ENCODE data around the gene CLDN20.

CLDN20 gene

DNA sequence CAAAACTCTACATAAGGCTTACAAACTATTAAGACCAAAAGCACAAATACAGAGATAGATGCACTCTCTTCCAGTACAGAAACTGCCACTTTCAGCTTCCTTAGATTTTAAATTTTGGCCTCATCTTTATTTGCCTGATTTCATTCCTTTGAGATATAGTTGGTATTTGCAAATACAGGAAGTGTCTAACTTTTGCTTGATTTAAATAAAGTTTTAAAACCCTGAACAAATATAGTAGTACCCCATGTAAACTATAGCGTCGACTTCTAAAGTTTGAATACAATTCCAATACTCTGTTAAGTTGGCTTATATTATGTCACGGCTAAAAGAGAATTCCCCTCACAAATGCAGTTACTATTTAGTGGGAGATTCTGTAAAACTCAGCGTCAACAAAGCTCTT is 1.2 kb upstream of the CLDN20 start:
- H3K36me3 ChIP-seq (replicated peaks in 1 of 2; ENCODE audit: control insufficient read depth in 2 of 2, insufficient read depth in 2 of 2, low read length in 2 of 2), result peaks cover 8 to 53% of the 10 kb centered on the region in 2 donors
- H3K4me3 ChIP-seq (ENCODE audit: low read length in 2 of 2), result no peak overlapping the region
- H3K14ac ChIP-seq (ENCODE audit: low read length), result no peak overlapping the region
- no peak overlapping the region for H3K27ac ChIP-seq (replicated peaks; ENCODE audit: low read length)
- WGBS, 2 donors (ENCODE audit: extremely low coverage in 2 of 2, insufficient read length in 2 of 2, insufficient replicate concordance in 1 of 2), result no CpG with 5 or more reads among the region's 4 CpGs
- H2BK12ac ChIP-seq (ENCODE audit: low read length), result no peak overlapping the region
- H3K9me3 ChIP-seq (replicated peaks in 1 of 2; ENCODE audit: control insufficient read depth in 2 of 2, insufficient read depth in 1 of 2, low read depth in 1 of 2, low read length in 2 of 2), result no peaks in the 10 kb centered on the region
- no peaks in the 10 kb centered on the region for H3K79me1 ChIP-seq (ENCODE audit: low read depth, low read length)
- no peaks in the 10 kb centered on the region for H3K27me3 ChIP-seq (ENCODE audit: control insufficient read depth in 3 of 3, insufficient read depth in 3 of 3, low read depth in 1 of 3, low read length in 3 of 3)
- peaks cover 16 to 18% of the 10 kb centered on the region in 2 donors for H3K4me1 ChIP-seq (ENCODE audit: control insufficient read depth in 2 of 2, insufficient read depth in 1 of 2, low read depth in 1 of 2, low read length in 2 of 2)
- no peak overlapping the region for H2BK5ac ChIP-seq (ENCODE audit: low read length)
- no peak for DNase-seq (ENCODE audit: low spot score)
- H3K4me2 ChIP-seq (ENCODE audit: insufficient read depth, low read length, poor library complexity, severe bottlenecking), result no peak overlapping the region
- H3K18ac ChIP-seq (ENCODE audit: low read length), result no peak overlapping the region
- H4K91ac ChIP-seq (ENCODE audit: low read depth, low read length, poor library complexity), result no peak overlapping the region
- no peak overlapping the region for H2AFZ ChIP-seq (ENCODE audit: low read length)
- no peak overlapping the region for H2BK15ac ChIP-seq (ENCODE audit: low read length)
- H2AK5ac ChIP-seq (ENCODE audit: low read depth, low read length), result no peak overlapping the region
- no peak overlapping the region for H3K4ac ChIP-seq (ENCODE audit: low read length)
- no peak overlapping the region for H4K8ac ChIP-seq (ENCODE audit: low read depth, low read length)
- H2BK120ac ChIP-seq (ENCODE audit: low read depth, low read length), result no peak overlapping the region
- no peak overlapping the region for H3K9ac ChIP-seq (ENCODE audit: low read depth, low read length, poor library complexity)
- H3K23ac ChIP-seq (ENCODE audit: low read depth, low read length, poor library complexity), result no peak overlapping the region

DNA sequence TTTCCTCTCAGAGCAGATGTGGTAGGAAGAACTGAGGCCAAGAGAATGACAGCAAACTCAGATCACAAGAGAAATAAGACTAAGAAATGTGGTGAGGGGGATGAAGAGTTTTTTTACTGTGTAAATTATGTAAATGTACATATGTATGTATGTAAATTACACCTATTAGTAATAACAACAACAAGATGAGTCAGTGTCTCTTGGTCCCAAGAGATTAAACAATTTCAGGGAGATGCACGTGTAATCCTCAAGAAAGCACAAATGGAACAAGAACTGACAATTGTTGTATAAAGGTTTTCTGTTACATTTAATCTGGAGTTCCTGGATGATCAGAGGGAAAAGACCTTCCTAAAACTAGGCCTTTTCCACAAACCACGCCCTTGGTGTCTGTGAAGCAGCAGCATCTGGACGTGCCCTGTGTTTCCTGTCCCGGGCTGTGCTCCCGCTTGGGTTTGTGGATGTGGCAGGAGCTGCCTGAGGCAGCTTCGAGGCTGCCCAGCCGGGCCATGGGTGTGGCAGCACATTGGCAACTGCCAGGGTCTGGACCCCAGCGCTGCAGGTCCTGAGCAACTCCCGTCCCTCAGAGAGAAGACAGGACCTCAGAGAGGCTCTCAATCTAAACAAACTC is 994 bp downstream of the CLDN20 start:
- Histone ChIP-seq H3K4me3 (ENCODE audit: low read length in 2 of 2) (no peak overlapping the region), H4K91ac (ENCODE audit: low read depth, low read length, poor library complexity) (no peak overlapping the region), H3K79me1 (ENCODE audit: low read depth, low read length) (no peaks in the 10 kb centered on the region), H2BK15ac (ENCODE audit: low read length) (no peak overlapping the region), H3K4ac (ENCODE audit: low read length) (no peak overlapping the region), H3K18ac (ENCODE audit: low read length) (peak overlapping the region; percentile 5), H3K14ac (ENCODE audit: low read length) (no peak overlapping the region), H3K23ac (ENCODE audit: low read depth, low read length, poor library complexity) (no peak overlapping the region), H3K27me3 (ENCODE audit: control insufficient read depth in 3 of 3, insufficient read depth in 3 of 3, low read depth in 1 of 3, low read length in 3 of 3) (no peaks in the 10 kb centered on the region), H4K8ac (ENCODE audit: low read depth, low read length) (no peak overlapping the region), H3K27ac (replicated peaks; ENCODE audit: low read length) (no peak overlapping the region), H3K36me3 (replicated peaks in 1 of 2; ENCODE audit: control insufficient read depth in 2 of 2, insufficient read depth in 2 of 2, low read length in 2 of 2) (peaks cover 3 to 34% of the 10 kb centered on the region in 2 donors), H3K4me1 (ENCODE audit: control insufficient read depth in 2 of 2, insufficient read depth in 1 of 2, low read depth in 1 of 2, low read length in 2 of 2) (peaks cover 14% of the 10 kb centered on the region in 2 donors), H3K9me3 (replicated peaks in 1 of 2; ENCODE audit: control insufficient read depth in 2 of 2, insufficient read depth in 1 of 2, low read depth in 1 of 2, low read length in 2 of 2) (no peaks in the 10 kb centered on the region), H2AK5ac (ENCODE audit: low read depth, low read length) (no peak overlapping the region), H2BK5ac (ENCODE audit: low read length) (no peak overlapping the region), H3K9ac (ENCODE audit: low read depth, low read length, poor library complexity) (no peak overlapping the region), H2BK120ac (ENCODE audit: low read depth, low read length) (no peak overlapping the region), H2AFZ (ENCODE audit: low read length) (no peak overlapping the region), H2BK12ac (ENCODE audit: low read length) (no peak overlapping the region), H3K4me2 (ENCODE audit: insufficient read depth, low read length, poor library complexity, severe bottlenecking) (no peak overlapping the region)
- no peak for DNase-seq (ENCODE audit: low spot score)
- WGBS, 2 donors (ENCODE audit: extremely low coverage in 2 of 2, insufficient read length in 2 of 2, insufficient replicate concordance in 1 of 2), result no CpG with 5 or more reads among the region's 9 CpGs

DNA sequence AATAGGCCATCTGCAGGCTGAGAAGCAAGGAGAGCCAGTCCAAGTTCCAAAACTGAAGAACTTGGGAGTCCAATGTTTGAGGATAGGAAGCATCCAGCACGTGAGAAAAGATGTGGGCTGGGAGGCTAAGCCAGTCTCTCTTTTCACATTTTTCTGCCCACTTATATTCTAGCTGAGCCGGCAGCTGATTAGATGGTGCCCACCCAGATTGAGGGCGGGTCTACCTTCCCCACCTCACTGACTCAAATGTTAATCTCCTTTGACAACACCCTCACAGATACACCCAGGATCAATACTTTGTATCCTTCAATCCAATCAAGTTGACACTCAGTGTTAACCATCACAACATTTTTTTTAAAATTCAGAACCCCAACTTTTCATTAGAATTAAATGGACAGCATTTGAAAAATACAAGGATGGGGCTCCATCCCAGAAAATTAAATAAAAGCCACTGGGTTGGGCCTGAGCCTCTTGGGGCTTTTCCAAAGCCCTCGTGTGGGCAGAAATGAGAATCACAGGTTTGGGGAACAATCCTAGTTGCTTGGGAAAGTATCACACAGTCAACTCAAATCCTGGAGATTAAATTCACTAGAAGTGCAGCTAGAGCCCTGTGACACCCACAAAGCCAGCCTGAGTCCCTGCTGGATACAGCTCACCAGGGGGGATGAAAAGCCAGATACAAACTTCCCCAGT is 2.2 kb downstream of the CLDN20 start:
- no peak overlapping the region for H3K18ac ChIP-seq (ENCODE audit: low read length)
- no peak overlapping the region for H3K4me2 ChIP-seq (ENCODE audit: insufficient read depth, low read length, poor library complexity, severe bottlenecking)
- H3K4ac ChIP-seq (ENCODE audit: low read length), result no peak overlapping the region
- H2BK12ac ChIP-seq (ENCODE audit: low read length), result no peak overlapping the region
- no peak for DNase-seq (ENCODE audit: low spot score)
- H3K4me1 ChIP-seq (ENCODE audit: control insufficient read depth in 2 of 2, insufficient read depth in 1 of 2, low read depth in 1 of 2, low read length in 2 of 2), result peaks cover 17 to 19% of the 10 kb centered on the region in 2 donors
- H4K8ac ChIP-seq (ENCODE audit: low read depth, low read length), result no peak overlapping the region
- H3K14ac ChIP-seq (ENCODE audit: low read length), result no peak overlapping the region
- H3K79me1 ChIP-seq (ENCODE audit: low read depth, low read length), result no peaks in the 10 kb centered on the region
- no peak overlapping the region for H2BK15ac ChIP-seq (ENCODE audit: low read length)
- H3K27me3 ChIP-seq (ENCODE audit: control insufficient read depth in 3 of 3, insufficient read depth in 3 of 3, low read depth in 1 of 3, low read length in 3 of 3), result no peaks in the 10 kb centered on the region
- H3K36me3 ChIP-seq (replicated peaks in 1 of 2; ENCODE audit: control insufficient read depth in 2 of 2, insufficient read depth in 2 of 2, low read length in 2 of 2), result peaks cover 2 to 27% of the 10 kb centered on the region in 2 donors
- H4K91ac ChIP-seq (ENCODE audit: low read depth, low read length, poor library complexity), result no peak overlapping the region
- no peak overlapping the region for H3K23ac ChIP-seq (ENCODE audit: low read depth, low read length, poor library complexity)
- H3K27ac ChIP-seq (replicated peaks; ENCODE audit: low read length), result no peak overlapping the region
- WGBS, 2 donors (ENCODE audit: extremely low coverage in 2 of 2, insufficient read length in 2 of 2, insufficient replicate concordance in 1 of 2), result no CpG with 5 or more reads among the region's 4 CpGs
- no peak overlapping the region for H2BK5ac ChIP-seq (ENCODE audit: low read length)
- no peaks in the 10 kb centered on the region for H3K9me3 ChIP-seq (replicated peaks in 1 of 2; ENCODE audit: control insufficient read depth in 2 of 2, insufficient read depth in 1 of 2, low read depth in 1 of 2, low read length in 2 of 2)
- H2AK5ac ChIP-seq (ENCODE audit: low read depth, low read length), result no peak overlapping the region
- no peak overlapping the region for H3K4me3 ChIP-seq (ENCODE audit: low read length in 2 of 2)
- no peak overlapping the region for H2AFZ ChIP-seq (ENCODE audit: low read length)
- H2BK120ac ChIP-seq (ENCODE audit: low read depth, low read length), result no peak overlapping the region
- H3K9ac ChIP-seq (ENCODE audit: low read depth, low read length, poor library complexity), result no peak overlapping the region

DNA sequence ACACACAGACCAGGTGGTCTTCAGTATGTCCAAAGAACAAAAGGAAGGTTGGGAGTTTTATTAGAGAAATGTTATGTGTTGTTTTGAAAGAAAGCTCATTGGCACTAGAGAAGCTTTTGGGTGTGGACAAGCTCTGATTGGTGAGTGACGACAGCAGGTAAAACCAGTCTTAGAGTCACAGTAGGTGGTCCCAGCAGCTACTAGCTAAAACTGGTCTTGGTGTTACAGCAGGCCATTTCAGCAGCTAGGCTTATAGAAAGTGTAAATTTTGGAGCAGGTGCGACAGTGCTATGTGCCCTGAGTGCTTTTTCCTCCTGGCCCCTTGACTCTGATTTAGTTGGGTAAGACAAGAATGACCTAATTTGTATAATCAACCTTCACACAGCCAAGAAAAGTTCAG is 3.6 kb downstream of the CLDN20 start:
- no peak overlapping the region for H3K9ac ChIP-seq (ENCODE audit: low read depth, low read length, poor library complexity)
- no peak overlapping the region for H3K14ac ChIP-seq (ENCODE audit: low read length)
- WGBS, 2 donors (ENCODE audit: extremely low coverage in 2 of 2, insufficient read length in 2 of 2, insufficient replicate concordance in 1 of 2), result no CpG with 5 or more reads among the region's 2 CpGs
- no peak overlapping the region for H2BK12ac ChIP-seq (ENCODE audit: low read length)
- no peak overlapping the region for H4K91ac ChIP-seq (ENCODE audit: low read depth, low read length, poor library complexity)
- H3K4me1 ChIP-seq (ENCODE audit: control insufficient read depth in 2 of 2, insufficient read depth in 1 of 2, low read depth in 1 of 2, low read length in 2 of 2), result peaks cover 10 to 20% of the 10 kb centered on the region in 2 donors
- H2BK5ac ChIP-seq (ENCODE audit: low read length), result no peak overlapping the region
- no peak overlapping the region for H2BK120ac ChIP-seq (ENCODE audit: low read depth, low read length)
- H3K27ac ChIP-seq (replicated peaks; ENCODE audit: low read length), result no peak overlapping the region
- no peak overlapping the region for H3K4me2 ChIP-seq (ENCODE audit: insufficient read depth, low read length, poor library complexity, severe bottlenecking)
- no peak overlapping the region for H3K4ac ChIP-seq (ENCODE audit: low read length)
- H3K36me3 ChIP-seq (replicated peaks in 1 of 2; ENCODE audit: control insufficient read depth in 2 of 2, insufficient read depth in 2 of 2, low read length in 2 of 2), result peaks cover 2 to 27% of the 10 kb centered on the region in 2 donors
- H4K8ac ChIP-seq (ENCODE audit: low read depth, low read length), result no peak overlapping the region
- no peak for DNase-seq (ENCODE audit: low spot score)
- no peak overlapping the region for H3K18ac ChIP-seq (ENCODE audit: low read length)
- H3K79me1 ChIP-seq (ENCODE audit: low read depth, low read length), result no peaks in the 10 kb centered on the region
- H3K4me3 ChIP-seq (ENCODE audit: low read length in 2 of 2), result no peak overlapping the region
- H3K9me3 ChIP-seq (replicated peaks in 1 of 2; ENCODE audit: control insufficient read depth in 2 of 2, insufficient read depth in 1 of 2, low read depth in 1 of 2, low read length in 2 of 2), result no peaks in the 10 kb centered on the region
- no peaks in the 10 kb centered on the region for H3K27me3 ChIP-seq (ENCODE audit: control insufficient read depth in 3 of 3, insufficient read depth in 3 of 3, low read depth in 1 of 3, low read length in 3 of 3)
- H2BK15ac ChIP-seq (ENCODE audit: low read length), result no peak overlapping the region
- no peak overlapping the region for H2AK5ac ChIP-seq (ENCODE audit: low read depth, low read length)
- no peak overlapping the region for H3K23ac ChIP-seq (ENCODE audit: low read depth, low read length, poor library complexity)
- H2AFZ ChIP-seq (ENCODE audit: low read length), result no peak overlapping the region

Data from neuronal stem cell (in vitro differentiated cells).